Activated CD8-positive, alpha-beta memory T cell treated with anti-CD3 and anti-CD28 coated beads, Interleukin-2, amount 50 U/mL, for 48 hours (primary cell): Measurements from ENCODE around the gene LRRC37A2.
"Not testable (repeated sequence)": the region's sequence is repeated elsewhere in the genome, so short reads cannot be mapped to it uniquely, and the experiment has no call there.

Source experiments
- DNase-seq: peaks from one replicate; pipeline ENCODE4 v3.0.0-alpha.2; 2020

LRRC37A2 gene

DNA sequence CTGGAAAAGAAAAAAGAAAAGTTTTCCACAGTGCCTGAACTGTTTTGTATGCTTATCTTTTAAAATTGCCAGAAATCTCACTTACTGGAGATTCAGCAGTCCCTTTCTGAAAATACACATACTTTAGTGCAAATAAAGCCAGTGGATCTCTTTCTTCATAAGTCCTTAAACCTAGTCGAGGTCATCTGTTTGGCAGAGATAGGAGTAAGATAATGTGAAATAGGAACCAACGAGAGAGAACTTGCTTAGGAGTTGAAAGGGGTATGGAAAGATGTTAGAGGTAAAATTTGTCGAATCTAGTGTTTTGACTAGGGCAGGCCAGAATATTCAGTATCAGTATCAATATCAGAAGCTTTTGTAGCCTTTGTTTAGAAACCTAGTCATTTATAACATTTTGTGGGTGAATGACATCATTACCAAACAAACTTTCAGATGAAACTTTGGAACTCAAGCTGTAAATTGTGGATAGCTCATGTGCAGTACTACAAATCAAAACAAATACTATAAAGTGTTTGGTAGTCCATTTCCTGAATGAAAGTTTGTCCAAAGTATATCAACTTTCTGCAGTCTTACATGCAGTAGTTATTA is 86.2 kb downstream of the LRRC37A2 start:
- DNase-seq = not testable (repeated sequence)

DNA sequence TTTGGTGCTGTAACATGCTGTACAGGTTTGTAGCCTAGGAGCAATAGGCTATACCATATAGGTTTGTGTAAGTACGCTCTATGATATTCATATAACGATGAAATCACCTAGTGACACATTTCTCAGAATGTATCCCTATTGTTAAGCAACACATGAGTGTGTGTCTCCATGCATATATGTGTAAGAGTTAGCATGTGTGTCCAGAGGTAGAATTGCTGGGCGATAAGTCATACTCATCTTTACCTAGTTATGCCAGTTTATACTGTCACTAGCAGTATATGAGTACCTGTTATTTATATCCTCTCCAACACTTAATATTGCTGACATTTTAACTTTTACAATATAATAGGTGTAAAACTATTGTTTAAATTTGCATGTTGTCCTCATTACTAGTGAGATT is 88.5 kb downstream of the LRRC37A2 start:
- not testable (repeated sequence) for DNase-seq

DNA sequence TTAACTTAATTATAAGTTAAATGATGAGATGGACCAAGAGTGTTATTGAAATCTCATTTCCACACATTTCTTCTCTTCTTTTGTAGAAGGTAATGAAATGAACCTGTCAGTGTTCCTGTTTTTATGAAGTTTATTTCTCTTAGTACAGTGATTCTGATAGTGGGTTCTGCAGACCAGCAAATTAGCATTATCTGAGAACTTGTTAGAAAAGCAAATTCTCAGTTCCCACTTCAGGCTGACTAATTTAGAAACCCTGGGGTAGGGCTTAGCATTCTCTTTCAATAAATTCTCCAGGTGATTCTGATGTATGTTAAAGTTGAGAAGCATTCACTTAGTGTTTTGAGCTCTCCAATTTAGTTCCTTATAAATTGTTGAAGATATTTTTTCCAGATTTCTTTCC is 90.9 kb downstream of the LRRC37A2 start:
- DNase-seq = not testable (repeated sequence)
